Activated CD4-positive, alpha-beta T cell treated with anti-CD3 and anti-CD28 coated beads, Interleukin-2, amount 50 U/mL, for 1 hour (primary cell): Measurements from ENCODE around the gene ROGDI.
A peak's percentile ranks its signal among the peaks of the same experiment; 100 is the strongest.

ENCODE experiments used
- DNase-seq: peaks from one replicate; pipeline ENCODE4 v3.0.0-alpha.2; 2020

ROGDI gene

DNA sequence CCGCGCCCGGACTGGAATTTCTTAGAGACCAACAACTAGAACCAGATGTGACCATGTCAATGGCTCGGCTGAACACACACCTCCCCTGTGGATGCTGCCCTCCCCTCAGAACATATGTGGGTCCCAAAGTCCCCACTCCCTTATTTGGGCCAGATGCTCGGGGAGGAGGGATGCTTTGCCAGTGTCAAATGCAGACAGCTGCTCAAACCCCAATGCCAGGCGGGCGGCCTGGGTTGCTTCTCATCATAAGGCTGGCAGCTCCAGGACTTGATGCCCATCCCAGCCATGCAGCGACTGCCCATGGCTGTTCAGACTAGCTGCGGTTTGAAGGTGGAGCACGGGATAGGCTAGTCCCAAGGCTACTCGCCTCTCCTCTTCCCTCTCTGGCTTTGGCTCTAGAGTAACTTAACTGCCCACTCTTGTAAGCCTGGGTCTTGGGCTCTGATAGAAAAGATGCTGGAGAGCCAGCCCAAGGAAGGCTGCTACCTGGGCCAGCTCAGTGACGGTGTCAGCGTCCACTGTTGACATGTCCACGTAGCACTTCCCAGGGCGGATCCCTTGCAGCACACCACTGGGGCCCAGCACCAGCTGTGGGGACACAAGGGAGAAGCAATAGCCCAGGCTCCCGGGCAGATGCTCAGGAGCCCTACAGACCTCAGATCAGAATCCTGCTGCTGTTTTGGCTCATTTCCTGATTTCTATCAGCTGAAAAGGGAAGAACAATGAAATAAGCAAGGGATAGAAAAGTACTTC is 11.0 kb upstream of the ROGDI start:
- DNase-seq, result no peak

DNA sequence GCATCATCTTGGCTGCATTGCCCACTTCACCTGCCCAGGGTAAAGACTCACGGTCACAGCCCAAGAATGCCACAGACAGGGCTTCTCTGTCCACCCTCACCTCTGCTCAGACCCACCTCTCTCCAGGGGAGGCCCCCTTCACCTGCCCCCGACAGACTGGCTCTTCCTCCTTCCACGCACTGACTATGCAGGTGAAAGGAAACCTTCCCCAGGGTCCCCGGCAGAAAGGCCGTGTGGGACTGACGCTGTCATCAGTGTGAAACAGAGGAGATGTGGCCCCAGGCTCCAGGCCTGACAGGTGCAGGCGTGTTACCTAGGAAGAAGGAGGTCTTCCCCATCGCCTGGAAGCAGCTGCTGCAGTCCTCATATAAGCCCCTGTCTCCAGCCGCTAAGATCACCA is 9.3 kb upstream of the ROGDI start:
- DNase-seq, result no peak

DNA sequence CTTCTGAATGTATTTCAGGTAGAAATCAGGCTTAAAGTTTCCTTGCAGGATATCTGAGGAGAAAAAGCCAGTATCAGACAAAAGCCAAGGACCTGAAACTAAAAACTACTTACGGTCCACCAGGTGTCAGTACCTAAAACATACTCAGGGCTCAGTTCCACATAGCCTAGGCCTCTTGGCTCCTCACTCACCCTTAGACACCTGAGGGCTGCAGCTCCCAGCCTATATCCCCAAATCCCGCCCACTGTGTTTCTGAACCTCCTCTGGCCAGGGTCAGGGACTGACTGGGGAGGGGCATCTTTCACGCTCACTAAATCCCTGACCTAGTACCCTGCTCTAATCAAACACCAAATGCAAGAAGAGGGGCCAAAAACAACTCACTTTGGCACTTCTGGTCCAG is 8.8 kb upstream of the ROGDI start:
- DNase-seq, result no peak

DNA sequence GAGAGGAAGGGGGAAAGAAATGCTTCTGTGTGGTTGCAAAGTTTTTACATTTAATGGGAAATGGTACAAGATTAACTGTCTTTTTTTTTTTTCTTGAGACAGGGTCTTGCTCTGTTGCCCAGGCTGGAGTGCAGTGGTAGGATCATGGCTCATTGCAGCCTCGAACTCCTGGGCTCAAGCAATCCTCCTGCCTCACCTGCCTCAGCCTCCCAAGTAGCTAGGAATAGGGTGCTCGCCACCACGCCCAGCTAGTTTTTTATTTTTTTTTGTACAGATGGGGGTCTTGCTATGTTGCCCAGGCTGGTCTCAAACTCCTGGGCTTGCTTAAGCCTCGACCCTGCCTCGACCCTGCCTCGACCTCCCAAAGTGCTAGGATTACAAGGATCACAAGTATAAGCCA is 3.8 kb upstream of the ROGDI start:
- DNase-seq, result no peak

DNA sequence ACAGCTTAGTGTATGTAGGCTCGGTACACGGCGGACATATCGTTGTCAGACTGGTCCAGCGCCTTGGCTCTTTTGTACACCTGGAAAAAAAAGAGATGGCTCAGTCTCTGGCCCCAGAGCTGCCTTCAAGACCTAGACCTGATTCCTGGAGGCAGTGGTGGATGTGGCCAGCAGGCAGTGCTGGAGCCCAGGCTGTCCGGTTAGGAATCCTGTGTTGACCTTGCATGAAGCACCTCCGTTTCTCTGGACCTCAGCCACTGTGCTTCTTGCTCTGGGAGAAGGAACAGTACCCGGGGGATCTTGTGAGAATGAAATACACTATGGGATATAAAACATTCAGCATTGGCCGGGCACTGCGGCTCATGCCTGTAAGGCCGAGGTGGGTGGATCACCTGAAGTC is 2.8 kb upstream of the ROGDI start:
- no peak for DNase-seq

DNA sequence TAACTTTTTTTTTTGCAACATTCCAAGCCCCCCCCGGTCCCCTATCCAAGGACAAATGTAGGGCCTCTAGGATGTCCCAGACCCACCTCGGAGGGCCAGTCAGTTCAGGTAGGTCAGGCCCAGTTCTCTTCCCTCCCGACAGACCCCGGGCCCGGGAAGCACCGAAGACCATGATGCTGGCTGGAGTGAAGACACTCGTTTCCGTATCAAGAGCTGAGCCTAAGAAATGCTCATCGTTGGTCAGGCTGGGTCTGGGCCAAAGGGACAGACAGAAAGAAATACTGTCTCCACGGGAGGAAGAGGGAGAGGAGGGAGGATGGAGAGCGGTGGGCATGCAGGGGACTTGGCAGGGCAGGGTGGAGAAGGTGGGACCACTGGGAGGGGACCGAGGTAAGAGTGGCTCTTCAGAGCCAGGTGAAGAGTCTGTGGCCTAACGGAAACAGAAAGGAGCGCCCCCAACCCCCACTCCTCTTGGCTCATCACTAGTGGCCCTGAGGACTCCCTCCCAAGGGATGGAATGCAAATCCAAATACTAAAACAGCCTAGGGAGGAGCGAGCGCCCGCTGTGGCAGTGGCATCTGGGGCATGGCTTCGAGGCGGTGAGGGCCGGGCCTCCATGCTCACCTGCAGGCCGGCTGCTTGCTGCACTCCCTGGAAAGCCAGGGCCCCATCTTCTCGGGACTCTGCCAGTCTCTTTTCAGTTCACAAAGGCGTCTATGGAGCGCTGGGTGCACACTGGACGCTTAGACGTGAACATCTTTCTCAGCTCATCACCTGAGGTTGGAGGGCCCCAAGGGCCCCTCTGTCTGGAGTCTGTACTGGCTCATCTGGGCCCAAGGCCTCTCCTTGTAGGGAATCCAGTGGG is 1.7 kb upstream of the ROGDI start:
- DNase-seq, result no peak

DNA sequence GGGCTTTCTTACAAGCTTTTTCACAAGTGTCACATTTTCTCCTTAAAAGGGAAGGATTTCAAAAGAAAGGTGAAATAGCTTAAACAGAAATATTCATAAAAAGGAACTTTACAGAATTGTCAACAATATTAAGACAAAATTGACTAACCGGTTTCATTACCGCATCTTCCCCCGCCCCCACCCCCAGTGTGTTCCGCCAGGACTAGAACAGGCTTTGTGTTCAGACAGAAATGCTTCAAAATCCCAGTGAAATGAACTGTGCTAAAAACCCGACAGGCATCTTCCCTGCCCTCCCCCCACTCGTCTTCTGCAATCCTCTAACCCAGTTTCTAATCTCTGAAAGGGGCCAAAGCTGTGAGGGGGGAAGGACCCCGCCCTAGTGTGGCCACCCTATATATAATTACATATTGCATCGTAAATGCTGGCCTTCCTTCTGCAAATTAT is 990 bp upstream of the ROGDI start:
- DNase-seq, result no peak

DNA sequence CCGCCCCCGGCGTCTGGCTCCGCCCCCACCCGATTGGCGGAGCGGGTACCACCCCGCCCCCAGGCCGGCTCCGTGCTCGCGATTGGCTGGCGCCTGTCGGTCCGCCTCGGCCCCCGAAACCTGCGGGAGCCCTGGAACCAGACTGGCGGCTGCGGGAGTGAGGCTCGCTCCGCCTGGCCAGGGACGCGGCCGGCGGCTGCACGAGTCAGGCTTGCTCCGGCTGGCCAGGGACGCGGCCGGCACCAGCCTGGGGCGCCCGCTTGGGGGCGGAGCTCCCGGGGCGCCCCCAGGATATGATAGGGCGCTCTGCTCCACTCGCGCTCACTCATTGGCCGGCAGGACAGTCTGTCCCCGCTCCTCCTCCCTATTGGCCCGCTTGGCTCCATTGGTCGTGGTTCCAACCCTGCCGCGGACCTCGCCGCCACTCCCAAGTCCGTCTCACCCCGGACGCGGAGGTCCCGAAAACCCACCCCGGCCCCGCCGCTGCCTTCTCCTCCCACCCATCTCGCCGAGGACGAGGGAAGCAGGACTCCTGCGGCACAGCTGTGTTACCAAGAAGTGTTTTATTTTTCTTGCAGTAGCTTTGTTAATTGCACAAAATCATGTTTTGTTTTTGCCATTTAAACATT is 340 bp upstream of the ROGDI start:
- peak; percentile 85 for DNase-seq

DNA sequence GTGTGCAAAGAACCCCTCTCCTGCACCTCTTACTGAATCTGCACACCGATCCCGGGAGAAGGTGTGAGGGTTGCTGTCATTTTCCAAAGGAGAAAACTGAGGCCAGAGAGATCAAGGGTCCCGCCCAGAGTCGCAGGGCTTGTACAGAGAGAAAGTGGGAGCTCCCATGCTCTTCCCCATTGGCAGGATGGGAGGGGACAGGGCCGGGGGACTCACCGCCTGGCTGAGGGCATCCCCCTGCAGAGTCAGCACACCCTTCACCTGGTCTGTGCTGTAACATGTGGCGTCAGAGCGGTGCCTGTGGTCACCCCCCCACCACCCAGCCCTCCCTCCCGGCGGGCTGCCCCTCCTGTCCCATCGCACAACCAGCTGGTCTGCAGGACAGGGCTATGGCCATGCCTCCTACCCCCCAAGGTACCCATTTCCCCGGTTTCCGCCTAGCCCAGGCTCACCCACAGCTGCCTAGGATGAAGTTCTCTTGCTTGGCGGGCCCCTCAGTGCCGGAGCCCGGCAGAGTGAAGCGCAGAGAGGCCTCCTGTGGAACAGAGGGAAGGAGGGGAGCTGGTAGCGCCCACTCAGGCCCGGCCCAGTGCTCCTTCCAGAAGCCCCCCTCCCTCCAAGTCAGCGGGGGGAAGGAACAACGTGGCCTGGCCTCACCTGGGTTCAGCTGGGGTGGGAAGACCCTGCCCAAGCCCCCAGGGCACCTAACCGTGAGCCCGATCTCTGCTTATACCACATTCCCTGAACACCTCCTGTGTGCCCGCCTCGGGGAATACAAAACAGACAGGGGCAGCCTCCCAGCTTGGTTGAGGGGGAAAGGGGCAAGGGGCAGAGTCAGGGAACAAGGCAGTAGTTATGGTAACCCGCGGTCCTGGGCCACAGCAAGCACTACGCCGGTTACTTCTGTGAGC is 1.1 kb downstream of the ROGDI start:
- no peak for DNase-seq

DNA sequence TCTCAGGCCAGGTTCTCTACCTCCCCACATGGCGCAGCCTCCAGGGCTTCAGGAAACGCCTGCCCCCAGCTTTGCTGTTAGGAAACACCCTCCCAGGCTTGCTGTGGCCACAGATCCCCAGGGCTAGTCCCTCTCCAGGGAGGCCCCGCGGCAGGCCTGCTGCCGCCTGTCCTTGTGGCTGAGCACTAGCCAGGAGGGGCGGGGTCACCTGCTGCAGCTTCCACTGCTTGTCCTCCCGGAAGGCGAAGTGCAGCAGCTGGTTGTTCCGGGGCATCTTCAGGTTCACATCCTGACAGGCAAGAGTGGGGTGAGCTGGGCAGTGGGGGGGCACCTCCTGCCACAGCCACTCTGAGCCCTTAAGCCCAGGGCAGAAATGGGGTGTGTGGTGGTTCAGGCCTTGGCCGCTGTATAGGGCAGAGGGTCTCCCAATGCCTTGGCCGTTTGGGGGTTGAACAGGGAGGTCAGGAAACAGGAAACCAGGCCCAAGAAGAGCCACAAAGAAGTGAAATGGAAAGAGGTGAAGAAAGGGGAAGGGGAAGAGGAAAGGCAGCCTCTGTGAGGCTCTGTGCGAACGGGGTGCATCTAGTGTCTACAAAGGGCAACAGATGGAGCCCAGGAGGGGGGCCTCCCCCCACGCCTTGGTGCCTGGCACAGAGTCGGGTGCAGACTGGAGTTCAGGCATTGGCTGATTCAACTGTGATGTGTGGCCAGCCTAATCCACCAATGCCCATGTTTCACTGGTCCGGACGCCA is 2.0 kb downstream of the ROGDI start:
- DNase-seq, result no peak

DNA sequence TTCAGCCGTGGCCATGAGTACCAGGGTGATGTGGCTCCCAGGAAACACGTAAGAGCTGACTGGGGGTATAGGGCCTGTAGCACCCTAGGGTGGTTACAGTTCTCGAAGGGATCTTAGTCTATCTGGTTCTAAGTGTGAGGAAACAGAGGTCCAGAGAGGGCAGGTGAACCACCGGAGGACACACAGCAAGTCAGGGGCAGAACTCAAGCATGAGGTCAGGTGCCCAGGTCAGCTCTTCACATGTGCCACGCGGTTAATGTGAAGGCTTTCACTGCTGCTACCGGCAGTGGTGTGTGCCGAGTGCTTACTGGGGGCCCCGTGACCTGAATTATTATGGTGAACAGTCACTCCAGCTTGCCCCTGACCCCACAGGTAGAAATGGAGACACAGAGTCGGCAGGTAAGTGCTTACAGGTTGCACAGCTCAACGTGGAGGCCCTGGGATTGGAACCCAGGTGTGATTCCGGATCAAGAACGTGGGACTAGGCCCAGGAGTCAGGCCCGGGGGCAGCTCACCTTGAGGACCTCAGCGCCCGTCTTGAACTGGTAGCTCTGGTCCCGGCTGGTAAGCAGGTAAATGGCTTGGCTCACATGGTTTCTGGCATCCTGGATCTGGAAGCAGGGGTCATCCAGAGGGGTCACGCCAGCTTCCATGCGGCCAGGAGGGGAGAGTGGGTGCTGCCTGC is 3.1 kb downstream of the ROGDI start:
- no peak for DNase-seq

DNA sequence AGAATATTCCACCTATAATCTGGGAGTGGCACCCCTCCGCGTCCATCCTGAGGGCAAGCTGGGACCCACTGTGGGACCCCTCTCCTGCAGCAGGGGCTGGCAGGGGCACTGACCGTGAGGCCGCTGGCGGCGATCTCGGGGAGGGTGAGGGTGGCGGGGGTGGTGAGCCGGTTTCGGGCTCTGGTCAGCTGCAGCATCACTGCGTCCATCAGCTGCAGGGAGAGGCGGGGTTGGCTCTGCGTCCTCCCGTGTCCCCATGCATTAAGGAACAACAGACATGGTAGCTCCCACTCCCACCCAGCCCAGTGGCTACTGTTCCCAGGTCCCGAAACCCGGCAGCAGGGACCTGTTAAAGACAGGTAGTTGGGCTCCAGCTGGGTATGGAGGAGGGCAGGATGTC is 4.0 kb downstream of the ROGDI start:
- no peak for DNase-seq

DNA sequence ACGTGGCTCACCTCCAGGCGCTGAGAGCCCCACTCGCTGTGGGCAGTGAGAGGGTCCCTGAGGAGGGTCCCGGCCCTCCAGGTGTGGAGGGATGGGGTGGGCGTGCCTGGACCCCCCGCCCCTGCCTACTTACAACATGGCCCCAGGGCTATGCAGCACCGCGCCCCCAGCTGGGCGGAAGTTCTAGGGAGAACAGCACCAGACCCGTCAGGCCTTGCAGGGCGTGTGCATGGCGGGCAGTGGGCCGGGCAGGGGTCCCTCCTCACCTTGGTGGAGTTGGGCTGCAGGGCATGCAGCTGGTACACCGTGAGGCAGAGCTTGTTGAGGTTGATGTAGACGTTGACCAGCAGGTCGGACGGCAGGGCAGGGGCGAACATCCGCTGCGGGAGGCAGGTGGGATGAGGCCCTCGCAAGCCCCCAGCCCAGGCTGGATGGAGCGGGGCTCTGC is 4.6 kb downstream of the ROGDI start:
- no peak for DNase-seq

DNA sequence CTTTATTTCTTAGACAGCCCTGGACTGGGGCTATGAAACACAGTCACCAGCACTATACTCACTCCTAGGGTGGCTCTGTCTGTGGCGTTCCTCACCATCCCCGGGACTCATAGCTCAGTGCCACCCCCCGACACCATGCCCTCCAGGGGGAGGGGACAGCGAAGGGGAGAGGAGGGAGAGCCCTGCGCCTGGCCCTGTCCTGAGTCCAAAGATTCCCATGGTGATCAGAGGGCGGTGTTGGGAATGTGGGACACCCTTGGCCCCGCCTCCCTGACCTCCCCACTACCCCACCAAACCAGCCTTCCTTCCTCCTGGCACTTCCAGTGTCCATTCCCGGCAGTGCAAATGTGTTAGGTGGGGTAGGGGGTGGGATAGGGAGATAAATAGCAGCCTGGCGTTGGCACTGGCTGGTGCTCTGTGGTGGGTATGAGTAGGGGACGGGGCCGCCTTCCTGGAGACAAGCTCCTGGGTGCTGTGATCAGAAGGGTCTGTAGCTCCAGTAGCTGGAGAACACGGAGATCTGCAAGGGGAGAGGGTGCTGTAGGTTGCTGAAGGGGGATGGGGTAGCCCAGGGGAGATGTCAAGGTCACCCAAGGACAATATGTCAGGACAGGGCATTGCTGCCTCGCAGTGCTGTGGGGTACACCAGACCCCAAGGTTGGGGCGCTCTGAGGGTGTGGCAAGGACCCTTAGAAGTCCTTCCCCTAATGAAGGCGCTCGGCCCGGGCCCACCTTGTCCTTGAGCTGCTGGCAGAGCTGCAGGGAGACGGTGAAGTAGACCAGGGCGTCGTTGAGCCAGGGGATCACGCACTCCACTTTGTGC is 5.2 kb downstream of the ROGDI start:
- no peak for DNase-seq

DNA sequence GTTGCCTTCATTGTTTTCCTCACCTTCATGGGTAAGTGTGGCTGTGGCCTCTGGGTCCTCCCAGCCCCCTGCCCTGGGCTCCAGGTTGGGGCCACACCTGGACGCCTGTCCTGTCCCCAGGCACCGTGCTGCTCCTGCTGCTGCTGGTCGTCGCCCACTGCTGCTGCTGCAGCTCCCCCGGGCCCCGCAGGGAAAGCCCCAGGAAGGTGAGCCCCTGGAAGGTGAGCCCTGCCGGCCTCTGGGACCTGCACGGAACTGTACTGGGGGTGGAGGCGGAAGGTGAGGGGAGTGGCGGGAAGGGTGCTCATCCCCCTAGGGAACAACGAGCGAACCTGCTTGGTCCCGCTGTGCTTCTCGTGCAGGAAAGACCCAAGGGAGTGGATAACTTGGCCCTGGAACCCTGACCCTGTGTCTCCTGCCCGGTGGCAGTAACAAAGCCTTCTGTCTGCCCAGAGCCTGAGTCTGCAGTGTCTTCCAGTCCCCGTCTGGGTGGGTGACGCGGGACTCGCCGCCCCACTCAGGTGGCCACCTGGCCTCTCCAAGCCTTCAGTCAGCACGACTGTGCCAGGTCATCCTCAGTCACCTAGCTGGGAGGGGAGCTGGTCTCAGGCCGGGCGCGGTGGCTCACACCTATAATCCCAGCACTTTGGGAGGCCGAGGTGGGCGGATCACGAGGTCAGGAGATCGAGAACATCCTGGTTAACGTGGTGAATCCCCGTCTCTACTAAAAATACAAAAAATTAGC is 6.4 kb downstream of the ROGDI start:
- no peak for DNase-seq

DNA sequence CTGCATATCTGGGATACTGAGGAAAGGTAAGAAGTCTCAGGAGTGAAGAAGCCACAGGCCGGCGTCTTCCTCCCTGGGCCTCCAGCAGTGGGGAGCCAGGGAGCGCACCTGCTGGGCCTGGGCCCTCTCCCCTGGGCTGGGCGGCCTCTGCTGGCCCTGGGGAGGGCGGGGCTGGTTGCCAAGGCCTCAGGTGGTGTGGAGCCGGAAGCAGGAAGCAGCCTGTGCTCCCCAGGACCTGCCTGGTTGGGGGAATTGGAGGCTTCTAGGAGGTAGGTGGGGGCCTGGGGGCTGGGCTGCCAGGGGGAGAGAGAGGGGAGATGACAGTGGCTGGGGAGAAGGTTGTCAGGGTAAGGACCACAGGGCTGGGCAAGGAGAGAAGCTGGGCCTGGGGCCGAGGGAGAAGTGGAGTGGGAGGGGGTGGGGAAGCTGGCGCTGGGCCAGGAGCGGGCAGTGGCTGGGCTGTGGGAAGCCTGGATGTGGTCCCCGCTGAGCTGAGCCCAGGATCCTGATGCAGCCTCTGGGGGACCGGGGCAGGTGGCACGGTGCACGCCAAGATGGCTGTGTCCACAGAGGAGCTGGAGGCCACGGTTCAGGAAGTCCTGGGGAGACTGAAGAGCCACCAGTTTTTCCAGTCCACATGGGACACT is 7.1 kb downstream of the ROGDI start, which contains the start of gene SMIM22:
Gene SMIM22, plus strand, starts transcription at position 189 of the 647 bp plus-strand sequence. Its CDS starts 366 bp downstream, at position 555.
- no peak for DNase-seq

DNA sequence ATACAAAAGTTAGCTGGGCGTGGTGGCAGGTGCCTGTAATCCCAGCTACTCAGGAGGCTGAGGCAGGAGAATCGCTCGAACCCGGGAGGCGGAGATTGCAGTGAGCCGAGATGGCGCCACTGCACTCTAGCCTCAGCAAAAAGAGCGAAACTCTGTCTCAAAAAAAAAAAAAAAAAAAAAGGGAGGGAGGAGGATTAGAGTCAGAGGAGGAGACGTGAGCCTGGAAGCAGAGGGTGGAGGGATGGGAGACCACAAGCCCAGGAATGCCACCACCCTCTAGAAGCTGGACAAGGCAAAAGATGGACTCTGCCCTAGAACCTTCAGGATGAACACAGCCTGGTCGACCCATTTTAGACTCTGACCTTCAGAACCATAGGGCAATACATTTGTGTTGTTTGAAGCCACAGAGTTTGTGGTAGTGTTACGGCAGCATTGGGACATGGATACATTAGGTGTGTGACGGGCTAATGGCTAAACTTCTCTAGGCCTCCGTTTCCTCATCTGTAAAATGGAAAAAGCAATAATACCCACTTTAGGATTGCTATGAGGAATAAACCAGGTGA is 9.4 kb downstream of the ROGDI start:
- no peak for DNase-seq

DNA sequence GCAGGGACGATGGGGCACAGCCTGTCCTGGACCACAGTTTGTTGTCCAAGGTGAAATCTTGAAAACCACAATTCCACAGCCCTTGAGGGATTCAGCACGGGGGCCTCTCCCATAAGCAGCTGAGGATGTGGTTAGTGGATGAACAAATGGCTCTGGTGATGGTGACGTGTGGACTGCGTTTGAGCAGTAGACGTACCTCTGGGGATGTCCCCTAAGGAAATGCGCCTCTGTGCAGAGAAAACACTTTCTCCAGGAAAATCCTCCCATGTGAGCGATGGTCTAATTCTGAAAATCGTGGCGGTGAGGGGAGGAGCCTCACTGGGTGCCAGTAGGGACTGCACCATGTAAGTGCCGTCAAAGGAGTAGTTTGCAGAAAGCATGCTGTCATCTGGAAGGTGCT is 11.6 kb downstream of the ROGDI start:
- no peak for DNase-seq

DNA sequence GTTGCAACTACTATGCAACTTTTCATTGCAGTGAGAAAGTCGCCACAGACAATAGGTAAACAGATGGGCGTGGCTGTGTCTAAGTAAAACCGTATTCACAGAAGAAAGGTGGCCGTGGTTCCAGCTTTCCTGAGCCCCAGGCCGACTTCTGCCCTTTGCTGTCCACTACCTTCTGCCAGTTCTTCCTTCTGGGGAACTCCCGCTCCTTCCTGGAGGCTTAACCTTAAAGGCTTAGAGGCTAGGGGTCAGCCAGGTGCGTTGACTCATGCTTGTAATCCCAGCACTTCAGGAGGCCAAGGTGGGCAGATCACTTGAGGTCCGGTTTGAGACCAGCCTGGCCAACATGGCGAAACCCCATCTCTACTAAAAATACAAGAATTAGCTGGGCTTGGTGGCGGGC is 12.2 kb downstream of the ROGDI start:
- DNase-seq, result no peak
